ENCODE data around the gene RAB3D.
"Not testable (repeated sequence)": the region's sequence is repeated elsewhere in the genome, so short reads cannot be mapped to it uniquely, and the experiment has no call there.

The RAB3D gene

DNA sequence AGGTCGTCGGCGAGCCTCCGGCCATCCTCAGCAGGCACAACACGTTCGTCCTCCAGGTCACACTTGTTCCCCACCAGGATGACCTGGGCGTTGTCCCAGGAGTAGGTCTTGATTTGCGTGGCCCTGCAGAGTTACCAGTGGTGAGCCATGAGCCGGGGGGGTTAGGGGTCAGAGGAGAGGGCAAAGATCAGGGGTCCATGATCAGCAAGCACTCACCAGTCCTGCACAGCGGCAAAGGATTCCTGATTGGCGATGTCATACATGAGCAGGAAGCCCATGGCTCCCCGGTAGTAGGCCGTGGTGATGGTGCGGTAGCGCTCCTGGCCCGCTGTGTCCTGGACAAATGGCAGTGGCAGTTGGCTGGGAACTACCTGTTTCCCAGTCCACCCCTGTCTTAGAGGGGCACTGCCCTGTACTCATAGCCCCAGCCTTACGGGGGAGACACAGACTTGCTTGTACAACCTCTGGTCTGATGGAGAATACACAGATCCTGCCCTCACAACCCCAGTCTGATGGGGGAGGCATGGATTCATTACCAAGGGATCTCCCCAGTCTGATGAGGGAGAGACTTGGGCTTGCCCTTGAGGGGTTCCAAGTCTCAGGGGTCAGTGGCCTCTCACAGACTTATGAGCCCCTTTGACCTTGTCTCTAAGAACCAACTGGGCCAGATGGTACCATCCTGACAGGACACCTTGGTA lies 3.9 kb downstream of the RAB3D start:
- DNase-seq: no peak

DNA sequence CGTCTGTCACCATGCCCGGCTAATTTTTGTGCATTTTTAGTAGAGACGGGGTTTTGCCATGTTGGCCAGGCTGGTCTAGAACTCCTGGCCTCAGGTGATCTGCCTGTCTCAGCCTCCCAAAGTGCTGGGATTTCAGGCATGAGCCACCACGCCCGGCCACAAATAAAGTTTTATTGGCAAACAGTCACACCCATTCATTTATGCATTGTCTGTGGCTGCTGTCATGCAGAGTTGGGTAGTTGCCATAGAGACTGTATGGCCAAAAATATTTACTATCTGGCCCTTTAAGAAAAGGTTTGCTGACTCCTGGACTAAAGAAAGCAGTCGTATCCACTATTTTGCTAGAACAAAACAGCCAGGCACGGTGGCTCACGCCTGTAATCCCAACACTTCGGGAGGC lies 5.6 kb downstream of the RAB3D start:
- DNase-seq: peak; percentile 22

DNA sequence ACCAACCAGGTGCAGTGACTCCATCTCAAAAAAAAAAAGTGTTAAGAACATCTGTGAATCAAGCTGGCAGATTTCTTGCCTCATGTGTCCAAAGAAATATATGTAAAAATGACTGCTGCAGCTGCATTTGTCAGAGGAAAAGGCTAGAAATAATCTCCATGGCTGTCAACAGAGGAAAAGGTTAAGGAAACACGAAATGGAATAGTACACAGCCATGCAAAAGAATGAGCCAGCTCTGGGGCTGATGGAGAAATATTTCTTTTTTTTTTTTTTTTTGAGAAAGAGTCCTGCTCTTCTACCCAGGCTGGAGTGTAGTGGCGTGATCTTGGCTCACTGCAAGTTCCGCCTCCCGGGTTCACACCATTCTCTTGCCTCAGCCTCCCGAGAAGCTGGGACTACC lies 6.6 kb downstream of the RAB3D start:
- DNase-seq: no peak

DNA sequence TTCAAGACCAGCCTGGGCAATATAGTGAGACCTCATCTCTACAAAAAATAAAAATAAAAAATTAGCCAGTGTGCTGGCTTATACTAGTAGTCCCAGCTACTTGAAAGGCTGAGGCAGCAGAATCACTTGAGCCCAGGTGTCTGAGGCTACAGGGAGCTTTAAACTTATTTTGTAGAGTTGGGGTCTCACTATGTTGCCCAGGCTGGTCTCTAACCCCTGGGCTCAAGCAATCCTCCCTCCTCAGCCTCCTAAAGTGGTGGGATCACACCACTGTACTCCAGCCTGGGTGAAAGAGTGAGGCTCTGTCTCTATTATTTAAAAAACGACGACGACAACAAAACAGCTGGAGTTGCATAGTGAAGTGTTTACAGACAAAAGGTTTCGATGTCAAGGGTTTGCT lies 8.0 kb downstream of the RAB3D start:
- peak; percentile 9 for DNase-seq

DNA sequence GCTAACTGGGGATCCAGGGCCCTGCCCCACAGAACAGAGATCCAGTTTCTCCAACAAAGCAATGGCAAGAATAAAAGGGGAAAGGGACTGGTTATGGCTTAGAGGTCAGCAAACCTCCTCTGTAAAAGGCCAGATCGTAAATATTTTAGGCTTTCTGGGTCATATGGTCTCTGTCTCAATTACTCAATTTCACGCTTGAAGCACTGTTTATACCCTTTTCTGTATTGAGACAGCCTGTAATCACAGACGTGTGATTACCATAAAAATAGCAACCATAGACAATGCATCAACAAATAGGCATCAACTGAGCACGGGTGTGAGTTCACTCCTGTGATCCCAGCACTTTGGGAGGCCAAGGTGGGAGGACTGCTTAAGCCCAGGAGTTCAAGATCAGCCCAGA lies 9.3 kb downstream of the RAB3D start:
- DNase-seq: no peak

DNA sequence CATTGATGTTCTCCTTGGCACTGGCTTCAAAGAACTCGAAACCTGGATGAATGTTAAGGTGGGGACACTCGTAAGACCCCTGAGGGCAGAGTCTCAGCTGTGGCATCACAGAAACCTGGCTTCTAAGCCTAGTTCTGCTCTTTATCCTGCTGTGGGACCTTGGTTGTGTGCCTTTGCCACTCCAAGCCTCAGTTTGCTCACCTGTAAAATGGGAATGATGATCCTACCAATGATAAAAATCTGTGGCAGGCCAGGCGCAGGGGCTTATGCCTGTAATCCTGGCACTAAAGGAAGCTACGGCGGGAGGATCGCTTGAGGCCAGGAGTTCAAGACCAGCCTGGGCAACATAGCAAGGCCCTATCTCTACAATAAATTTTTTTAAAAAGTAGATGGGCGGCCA lies 13.9 kb downstream of the RAB3D start:
- DNase-seq: no peak

DNA sequence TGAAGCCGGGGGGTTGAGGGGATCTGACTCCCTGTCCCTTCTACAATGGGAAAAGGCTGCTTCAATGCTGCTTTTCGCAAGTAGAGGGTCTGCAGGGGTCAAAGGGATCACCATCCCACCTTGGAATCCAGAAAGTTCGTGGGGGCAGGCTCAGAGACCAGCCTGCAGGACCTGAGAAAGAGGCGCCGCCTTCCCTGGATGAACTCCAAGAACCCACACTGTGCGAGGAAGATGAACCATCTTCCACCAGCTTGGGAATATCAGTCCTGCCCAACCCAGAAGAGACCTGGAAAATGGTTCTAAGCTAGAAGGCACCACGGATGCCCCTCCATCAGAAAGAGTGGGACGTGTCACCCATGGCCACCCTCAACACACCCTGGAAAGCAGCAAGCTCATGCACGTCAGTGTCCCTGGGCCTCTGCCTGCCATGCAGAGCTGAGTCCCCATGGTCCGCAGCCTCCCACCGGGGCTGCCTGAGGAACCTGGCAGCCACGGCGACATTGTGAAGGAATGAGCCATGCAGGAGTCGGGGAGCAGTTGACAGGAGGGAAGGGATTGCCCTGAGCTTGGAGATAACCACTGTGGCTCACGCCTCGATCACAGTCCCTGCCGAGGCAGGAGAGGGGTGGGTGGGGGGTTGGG lies 14.6 kb downstream of the RAB3D start:
- no peak for DNase-seq

DNA sequence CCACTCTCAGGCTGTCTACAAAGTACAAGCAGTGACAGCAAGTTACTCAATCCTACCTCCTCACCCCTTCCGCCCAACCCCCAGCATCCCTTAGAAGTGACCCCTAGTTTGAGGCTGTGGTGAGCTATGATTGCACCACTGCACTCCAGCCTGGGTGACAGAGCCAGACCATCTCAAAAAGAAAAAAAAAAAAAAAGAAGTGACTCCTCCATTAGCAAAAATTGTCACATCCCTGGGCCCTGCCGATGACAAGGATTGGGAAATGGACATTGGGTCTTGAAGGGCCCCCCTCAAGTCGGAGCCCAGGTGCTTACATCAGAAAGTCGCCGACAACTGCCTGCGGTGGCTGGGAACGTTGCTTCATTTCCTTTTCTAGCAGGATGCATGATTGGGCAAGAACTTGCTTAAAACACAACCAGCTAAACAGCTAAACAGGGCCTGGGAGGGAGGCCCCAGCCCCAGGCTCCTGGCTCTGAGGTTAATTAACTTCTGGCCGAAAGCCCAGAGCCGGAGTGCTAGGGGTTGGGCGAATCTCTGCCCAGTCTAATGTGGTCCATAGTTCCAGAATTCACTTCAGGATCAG lies 15.3 kb downstream of the RAB3D start:
- DNase-seq: peak; percentile 93

DNA sequence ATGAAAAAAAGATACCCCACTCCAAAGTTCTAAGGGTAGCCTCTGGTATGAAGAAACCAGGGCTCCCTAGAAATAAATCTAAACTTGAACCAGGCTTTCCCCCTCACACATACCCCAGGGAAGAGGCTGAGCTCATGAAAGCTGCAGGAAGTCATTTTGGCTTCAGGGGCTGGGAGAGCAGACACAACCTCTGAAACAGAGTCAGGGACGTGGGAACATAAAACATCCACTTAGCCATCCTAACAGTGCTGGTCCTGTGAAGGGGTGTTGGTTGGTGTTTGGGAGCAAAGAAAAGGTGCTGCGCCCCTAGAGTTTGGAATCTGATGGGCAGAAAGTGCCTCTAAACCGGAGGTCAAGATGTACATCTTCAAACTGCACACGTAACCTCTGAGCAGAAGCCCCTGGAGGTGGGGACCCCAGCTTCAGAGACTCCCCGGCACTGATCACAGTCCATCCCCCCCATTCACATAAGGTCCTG lies 15.8 kb downstream of the RAB3D start:
- DNase-seq: no peak

DNA sequence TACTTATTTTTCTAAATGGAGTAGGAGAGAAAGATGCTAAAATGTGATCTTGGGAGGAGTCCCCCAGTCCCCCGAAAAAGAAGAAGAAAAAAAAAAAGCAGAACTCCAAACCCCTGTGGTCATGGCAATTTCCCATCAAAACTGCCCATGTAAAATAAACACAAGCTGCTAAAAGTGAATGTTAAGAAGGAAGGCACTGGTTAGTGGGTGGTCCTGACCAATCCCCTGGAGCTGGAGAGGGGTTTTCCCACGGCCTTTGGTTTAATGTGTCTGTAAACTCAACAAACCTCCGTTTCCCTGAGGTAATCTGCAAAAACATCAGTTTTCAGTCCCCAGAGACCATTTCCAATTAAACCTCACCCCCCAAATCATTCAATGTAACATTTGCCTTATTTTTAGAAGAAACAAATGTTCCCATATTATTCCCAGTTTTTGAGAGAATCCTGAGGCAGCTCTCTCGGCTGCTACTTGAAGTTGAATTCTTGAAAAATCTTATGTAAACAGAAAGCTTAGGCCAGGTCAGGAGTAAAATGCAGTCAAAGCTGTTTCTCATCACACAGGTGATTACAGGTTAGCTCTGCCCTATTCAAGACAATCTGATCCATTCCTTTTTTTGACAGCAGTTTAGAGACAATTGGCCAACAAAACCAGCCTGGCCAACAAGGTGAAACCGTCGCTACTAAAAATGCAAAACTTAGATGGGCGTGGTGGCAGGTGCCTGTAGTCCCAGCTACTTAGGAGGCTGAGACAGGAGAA lies 17.0 kb downstream of the RAB3D start:
- DNase-seq: no peak

DNA sequence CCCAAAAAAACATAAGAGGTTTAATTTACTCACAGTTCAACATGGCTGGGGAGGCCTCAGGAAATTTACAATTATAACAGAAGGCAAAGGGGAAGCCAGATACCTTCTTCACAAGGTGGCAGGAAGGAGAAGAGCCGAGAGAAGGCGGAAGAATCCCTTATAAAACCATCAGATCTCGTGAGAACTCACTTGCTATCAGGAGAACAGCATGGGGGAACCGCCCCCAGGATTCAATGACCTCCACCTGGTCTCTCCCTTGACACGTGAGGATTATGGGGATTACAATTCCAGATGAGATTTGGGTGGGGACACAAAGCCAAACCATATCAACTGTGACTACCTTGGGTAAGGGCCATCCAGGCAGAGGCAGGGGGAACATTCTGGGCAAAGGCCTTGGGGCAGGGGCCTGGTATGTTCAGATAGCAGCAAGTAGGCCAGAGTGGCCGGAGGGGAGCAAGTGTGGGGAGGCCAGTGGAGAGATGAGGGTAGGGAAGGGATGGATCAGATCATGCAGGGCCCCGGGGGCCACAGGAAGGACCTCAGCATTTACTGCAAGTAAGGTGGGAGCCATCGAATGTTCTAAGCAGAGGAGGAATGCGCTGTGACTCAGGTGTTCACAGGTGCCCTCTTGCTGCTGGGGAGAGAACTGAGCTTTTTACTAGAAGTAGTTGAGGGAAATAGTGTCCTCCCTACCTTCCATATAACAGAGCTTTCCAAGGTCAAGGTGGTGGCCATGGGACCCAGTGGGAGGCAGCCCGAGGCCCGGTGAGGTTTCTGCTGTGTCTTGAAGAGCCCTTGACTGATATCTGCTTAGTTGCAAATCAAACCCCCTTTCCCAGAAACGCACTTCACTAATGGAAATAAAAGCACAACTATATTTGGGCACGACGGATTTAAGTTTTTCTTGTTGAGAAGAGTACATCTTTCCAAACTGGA lies 18.0 kb downstream of the RAB3D start:
- no peak for DNase-seq

DNA sequence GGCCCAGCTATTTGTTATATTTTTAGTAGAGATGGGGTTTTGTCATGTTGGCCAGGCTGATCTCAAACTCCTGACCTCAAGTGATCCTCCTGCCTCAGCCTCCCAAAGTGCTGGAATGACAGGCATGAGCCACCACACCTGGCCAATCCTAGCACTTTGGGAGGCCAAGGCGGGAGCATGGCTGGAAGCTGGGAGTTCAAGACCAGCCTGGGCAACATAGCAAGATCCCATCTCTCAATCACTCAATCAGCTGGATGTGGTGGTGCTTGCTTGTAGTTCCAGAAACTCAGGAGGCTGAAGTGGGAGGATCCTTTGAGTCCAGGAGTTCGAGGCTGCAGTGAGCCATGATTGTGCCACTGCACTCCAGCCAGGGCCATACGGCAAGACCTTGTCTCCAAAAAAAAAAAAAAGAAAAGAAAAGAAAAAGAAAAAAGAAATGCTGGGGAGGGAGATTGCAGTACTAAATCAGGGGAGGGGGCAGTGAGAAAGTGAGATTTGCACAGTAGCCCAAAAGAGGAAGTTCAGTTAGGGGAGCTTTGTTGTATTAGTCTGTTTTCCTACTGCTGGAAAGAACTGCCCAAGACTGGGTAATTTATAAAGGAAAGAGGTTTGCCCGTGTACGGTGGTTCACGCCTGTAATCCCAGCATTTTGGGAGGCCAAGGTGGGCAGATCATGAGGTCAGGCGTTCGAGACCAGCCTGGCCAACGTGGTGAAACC lies 19.0 kb downstream of the RAB3D start:
- DNase-seq: not testable (repeated sequence)

DNA sequence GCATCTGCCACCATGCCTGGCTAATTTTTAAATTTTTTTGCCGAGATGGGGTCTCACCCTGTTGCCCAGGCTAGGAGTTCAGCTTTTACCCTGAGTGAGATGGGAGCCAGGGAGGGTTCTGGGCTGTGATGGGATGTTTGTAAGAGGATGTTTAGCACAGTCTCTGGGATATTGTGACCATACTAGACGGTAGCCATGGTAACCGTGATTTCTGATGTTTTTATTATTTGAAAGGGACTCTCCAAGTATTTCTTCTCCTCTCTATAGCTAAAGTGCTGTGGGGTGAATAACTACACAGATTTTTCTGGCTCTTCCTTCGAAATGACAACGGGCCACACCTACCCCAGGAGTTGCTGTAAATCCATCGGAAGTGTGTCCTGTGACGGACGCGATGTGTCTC lies 33.1 kb downstream of the RAB3D start:
- no peak for DNase-seq

DNA sequence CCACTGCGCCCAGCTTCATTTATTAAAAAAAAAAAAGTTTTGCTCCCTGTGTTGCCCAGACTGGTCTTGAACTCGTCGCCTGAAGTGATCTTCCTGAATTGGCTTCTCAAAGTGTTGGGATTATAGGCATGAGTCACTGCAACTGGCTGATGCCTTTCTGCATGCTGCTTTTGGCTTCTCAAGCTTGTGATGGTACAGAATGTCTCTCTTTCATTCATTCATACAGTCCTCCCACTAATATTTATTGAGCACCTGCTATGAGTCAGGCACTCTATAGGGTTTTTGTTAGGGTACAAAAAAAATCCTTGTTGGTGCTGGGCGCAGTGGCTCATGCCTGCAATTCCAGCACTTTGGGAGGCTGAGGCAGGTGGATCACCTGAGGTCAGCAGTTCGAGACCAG lies 34.5 kb downstream of the RAB3D start:
- no peak for DNase-seq

DNA sequence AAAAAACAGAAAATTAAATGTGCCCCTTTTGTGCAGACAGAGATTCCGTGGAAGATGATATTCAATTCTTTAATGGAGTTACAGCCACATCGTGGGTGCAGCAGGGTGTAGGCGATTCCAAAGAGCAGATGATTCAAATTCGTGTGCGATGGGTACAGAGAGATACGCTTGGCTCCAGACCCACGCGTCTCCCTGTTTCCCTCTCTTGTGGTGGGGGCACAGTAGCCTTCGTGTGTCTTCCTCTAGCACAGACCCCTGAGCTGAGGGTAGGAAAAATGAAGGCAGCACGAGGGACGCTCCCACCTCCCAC lies 38.7 kb downstream of the RAB3D start:
- no peak for DNase-seq

DNA sequence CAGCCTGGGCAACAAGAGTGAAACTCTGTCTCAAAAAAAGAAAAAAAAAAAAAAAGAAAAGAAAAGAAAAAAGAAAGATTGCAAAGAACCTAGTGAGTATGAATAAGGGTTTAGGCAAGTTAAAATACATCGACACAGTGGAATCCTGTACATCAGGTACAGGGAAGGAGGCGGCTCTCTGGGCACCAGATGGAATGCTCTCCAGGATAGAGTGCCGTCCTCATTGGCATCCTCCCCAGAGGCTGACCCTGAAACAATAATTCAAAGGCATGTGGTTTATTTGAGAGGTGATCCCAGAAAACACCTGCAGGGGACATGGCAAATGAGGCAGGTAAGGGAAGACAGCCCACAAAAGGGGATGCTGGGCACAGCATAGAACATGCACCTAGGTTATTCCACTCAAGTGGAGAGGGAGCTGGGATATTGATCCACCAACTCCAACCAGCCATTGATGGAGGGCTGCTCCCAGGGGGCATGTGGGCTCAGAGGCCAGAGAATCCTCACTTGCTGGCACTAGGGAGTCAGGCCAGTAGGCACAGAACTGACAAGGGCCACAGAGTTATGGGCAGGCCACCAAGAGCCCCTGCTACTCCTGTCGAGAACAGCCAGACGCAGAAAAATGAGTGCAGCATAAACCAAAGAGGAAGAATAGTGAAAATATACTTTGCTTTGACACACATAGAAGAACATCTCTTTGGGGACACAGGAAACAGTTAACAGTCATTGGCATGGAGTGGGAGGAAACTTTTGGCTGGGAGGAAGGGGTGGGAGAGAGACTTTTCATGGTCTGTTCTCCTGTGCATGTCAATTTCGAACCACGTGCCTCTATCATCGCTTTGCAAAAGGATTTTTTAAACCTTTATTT lies 39.3 kb downstream of the RAB3D start:
- no peak for DNase-seq

DNA sequence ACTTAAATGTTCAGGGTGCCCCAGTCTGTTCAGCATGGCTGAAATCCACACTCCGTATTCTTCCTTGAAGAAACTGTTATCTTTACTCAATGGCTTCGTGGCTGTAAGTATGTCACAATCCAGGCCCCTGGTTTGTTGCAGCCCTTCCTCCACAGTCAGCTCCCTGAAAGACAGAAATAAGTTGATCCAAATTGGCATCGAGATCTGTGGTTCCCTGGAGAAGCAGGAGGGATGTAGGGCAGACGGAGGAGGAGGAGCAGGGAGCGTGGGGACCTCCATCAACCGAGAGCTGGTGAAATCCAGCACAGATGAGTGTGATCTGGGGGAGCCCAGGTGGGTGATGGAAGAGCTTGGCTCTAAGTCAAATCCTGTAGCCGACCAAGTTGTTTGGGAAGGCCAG lies 43.2 kb downstream of the RAB3D start:
- DNase-seq: no peak

DNA sequence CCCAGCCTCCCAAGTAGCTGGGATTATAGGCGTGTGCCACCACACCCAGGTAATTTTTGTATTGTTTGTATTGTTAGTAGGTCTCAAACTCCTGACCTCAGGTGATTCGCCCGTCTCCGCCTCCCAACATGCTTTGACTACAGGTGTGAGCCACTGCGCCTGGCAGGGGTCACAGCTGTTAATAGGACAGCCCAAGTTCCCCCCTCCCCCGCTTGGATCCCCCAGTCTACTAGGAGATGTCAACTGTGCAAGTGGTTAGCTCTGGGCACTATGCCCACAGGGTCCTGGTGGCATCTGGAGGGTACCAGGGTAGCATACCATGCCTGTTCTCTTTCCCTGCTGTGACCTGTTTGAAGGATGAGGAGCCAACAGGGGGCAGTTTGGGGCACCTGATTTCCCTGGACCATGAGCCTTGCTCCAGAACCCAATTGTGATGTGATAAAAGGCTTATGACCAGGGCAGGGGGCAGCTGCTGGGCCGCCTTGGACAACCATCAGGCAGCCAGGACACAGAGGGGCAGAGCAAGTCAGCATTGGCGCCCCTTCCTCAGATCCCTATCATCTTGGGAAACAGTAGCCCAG lies 43.7 kb downstream of the RAB3D start, which contains the start of gene TSPAN16:
Gene TSPAN16, plus strand, starts transcription at position 496 of the 581 bp plus-strand sequence. CDS start 138 bp downstream, outside the sequence.
- DNase-seq: no peak

DNA sequence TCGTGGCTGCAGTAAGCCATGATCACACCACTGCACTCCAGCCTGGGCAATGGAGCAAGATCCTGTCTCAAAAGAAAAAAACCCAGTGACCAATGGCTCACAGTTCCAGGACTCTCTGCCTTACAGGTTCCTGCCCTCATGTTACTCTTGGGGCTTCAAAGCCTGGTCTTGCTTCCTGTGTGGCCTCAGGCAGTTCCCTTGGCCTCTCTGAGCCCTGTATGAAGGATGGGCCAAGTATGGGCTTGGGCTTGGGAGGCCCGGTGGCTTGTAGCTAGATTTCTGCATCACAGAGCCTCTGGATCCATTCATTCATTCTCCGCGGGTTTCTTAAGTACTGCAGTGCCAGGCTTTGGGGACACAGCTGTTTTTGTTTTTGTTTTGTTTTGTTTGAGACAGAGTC lies 44.3 kb downstream of the RAB3D start:
- DNase-seq: no peak

Data from HCEC 1CT (cell line).